ENCODE measurements around the gene ITSN1. TPM values are rescaled to one million over a fixed set of nuclear protein-coding genes. Genes with fewer than 3 reads are reported as not detected.
A peak's percentile ranks its signal among the peaks of the same experiment; 100 is the strongest.

The ITSN1 gene
- total RNA-seq, 1 donor from 2014 or later, result 68.2 TPM

DNA sequence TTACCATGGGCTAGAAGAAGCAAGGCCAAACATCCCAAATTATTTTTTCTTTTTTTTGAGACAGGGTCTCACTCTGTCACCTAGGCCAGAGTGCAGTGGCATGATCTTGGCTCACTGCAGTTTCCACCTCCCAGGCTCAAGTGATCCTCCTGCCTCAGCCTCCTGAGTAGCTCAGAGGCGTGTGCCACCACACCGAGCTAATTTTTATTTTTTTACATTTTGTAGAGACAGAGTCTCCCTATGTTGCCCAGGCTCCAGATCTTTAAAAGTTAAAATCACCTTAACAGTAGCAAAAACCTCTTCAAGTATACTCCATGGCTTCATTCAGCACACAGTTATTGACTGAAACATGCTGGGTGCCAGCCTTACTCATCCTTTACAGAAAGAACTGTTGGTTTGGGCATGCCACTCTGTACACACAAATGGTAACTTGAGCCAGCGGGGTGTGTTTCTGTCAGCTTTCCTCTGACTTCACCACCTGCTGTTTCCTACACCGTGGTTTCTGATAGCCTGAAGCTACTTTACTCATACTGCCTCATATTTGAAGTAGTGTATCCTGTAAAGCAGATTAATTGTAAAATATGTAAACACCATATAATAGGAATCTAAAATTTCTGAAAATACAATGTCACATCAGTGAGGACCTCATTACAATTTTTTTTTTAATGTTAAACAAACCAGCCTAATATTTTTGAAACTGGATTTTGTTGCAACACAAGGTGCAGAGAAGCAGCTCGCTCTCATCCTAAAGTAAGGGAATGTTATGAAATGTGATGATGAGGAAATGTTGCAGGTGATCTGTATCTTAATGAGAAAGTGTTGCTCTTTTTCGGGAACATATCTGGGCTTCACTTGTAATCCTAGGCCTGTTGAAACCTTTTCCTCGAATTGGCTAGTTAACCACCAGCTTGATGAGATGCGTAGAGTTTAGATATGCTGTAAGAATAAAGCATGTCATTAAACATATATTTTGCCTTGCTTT is 159.4 kb downstream of the ITSN1 start:
- TF ChIP-seq, protein P1, sequence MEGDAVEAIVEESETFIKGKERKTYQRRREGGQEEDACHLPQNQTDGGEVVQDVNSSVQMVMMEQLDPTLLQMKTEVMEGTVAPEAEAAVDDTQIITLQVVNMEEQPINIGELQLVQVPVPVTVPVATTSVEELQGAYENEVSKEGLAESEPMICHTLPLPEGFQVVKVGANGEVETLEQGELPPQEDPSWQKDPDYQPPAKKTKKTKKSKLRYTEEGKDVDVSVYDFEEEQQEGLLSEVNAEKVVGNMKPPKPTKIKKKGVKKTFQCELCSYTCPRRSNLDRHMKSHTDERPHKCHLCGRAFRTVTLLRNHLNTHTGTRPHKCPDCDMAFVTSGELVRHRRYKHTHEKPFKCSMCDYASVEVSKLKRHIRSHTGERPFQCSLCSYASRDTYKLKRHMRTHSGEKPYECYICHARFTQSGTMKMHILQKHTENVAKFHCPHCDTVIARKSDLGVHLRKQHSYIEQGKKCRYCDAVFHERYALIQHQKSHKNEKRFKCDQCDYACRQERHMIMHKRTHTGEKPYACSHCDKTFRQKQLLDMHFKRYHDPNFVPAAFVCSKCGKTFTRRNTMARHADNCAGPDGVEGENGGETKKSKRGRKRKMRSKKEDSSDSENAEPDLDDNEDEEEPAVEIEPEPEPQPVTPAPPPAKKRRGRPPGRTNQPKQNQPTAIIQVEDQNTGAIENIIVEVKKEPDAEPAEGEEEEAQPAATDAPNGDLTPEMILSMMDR (IDR thresholded peaks at IDR 0.05; ENCODE audit: unreplicated experiment), result no peak
- H3K27ac Mint-ChIP-seq (ENCODE audit: unreplicated experiment), result no peak overlapping the region
- no peaks in the 10 kb centered on the region for H3K9me3 Mint-ChIP-seq (ENCODE audit: unreplicated experiment)
- DNase-seq (ENCODE audit: low spot score), result no peak
- peaks cover 21% of the 10 kb centered on the region for H3K36me3 Mint-ChIP-seq (ENCODE audit: low read depth, unreplicated experiment)
- peak overlapping the region; percentile 7 for H3K4me3 Mint-ChIP-seq (ENCODE audit: unreplicated experiment)
- no peaks in the 10 kb centered on the region for H3K4me1 Mint-ChIP-seq (ENCODE audit: unreplicated experiment)
- peaks cover 2% of the 10 kb centered on the region for H3K27me3 Mint-ChIP-seq (ENCODE audit: unreplicated experiment)

DNA sequence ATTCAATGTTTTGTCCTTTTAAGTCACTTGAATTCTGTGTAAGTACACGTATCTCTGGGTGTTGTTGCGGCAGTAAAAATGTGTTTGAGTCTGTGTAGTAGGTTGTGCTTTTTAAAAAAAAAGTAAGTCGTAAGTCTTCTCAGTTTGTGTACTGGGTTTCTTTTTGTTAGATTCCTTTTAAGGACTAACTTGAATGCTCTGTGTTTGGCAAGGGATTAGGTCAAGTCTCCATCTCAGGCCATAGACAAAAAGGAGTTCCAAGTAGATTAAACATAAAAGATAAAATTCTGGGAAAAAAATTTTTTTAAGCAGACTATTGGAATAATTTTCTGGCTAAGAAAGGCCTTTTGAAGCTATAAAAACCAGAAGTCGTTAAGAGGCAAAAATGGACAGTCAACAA is 160.2 kb downstream of the ITSN1 start:
- Mint-ChIP-seq H3K27me3 (ENCODE audit: unreplicated experiment) (peaks cover 2% of the 10 kb centered on the region), H3K4me3 (ENCODE audit: unreplicated experiment) (no peak overlapping the region), H3K27ac (ENCODE audit: unreplicated experiment) (no peak overlapping the region), H3K36me3 (ENCODE audit: low read depth, unreplicated experiment) (peaks cover 16% of the 10 kb centered on the region), H3K4me1 (ENCODE audit: unreplicated experiment) (no peaks in the 10 kb centered on the region), H3K9me3 (ENCODE audit: unreplicated experiment) (no peaks in the 10 kb centered on the region)
- DNase-seq (ENCODE audit: low spot score), result no peak
- TF ChIP-seq, protein P1 (IDR thresholded peaks at IDR 0.05; ENCODE audit: unreplicated experiment), result no peak

DNA sequence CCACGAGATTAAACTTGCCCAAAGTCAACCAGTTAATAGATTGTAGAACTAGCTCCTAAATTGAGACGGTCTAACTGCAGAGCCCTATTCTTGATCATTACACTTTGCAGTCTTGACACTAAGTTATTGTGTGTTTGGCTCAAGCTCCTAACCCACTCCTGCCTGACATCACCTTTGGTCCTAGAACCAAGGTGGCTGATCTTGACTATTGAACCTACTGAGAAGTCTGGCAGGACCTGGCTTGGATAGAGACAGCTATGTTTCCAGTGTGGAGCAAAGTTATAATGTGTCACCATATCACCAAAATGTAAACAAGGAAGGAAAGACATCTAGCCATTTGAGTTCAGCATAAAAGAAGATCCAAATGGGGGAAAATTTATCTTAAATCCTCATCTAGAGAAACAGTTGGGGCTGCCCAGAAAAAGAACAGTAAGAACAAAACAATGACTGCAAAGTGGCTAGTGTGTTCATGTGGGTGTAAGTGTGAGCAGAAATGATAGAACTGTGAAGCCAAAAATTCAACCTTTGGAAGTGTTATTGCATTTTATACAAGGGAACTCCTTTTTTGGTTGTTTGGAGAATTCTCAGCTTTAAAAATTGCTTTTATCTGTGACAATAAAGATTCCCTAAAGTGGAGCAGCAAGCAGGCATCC is 166.5 kb downstream of the ITSN1 start:
- H3K9me3 Mint-ChIP-seq (ENCODE audit: unreplicated experiment), result no peaks in the 10 kb centered on the region
- no peaks in the 10 kb centered on the region for H3K27me3 Mint-ChIP-seq (ENCODE audit: unreplicated experiment)
- H3K27ac Mint-ChIP-seq (ENCODE audit: unreplicated experiment), result no peak overlapping the region
- no peaks in the 10 kb centered on the region for H3K36me3 Mint-ChIP-seq (ENCODE audit: low read depth, unreplicated experiment)
- H3K4me1 Mint-ChIP-seq (ENCODE audit: unreplicated experiment), result peaks cover 3% of the 10 kb centered on the region
- no peak for DNase-seq (ENCODE audit: low spot score)
- TF ChIP-seq, protein P1 (IDR thresholded peaks at IDR 0.05; ENCODE audit: unreplicated experiment), result no peak
- H3K4me3 Mint-ChIP-seq (ENCODE audit: unreplicated experiment), result no peak overlapping the region

DNA sequence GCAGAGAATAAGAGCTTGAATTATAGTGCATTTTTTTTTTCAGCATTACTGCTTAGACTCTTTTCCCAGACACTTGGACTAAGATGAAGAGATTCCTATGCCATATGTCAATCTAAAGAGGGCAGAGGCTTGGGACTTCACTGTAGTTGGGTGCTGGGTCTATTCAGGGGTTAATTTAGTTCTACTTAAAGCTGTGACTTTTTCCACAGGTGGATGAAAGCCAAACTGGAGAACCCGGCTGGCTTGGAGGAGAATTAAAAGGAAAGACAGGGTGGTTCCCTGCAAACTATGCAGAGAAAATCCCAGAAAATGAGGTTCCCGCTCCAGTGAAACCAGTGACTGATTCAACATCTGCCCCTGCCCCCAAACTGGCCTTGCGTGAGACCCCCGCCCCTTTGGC is 168.5 kb downstream of the ITSN1 start:
- Mint-ChIP-seq H3K9me3 (ENCODE audit: unreplicated experiment) (no peaks in the 10 kb centered on the region), H3K36me3 (ENCODE audit: low read depth, unreplicated experiment) (peaks cover 18% of the 10 kb centered on the region), H3K4me1 (ENCODE audit: unreplicated experiment) (peaks cover 19% of the 10 kb centered on the region), H3K27ac (ENCODE audit: unreplicated experiment) (no peak overlapping the region), H3K27me3 (ENCODE audit: unreplicated experiment) (peaks cover 5% of the 10 kb centered on the region), H3K4me3 (ENCODE audit: unreplicated experiment) (no peak overlapping the region)
- TF ChIP-seq, protein P1 (IDR thresholded peaks at IDR 0.05; ENCODE audit: unreplicated experiment), result no peak
- DNase-seq (ENCODE audit: low spot score), result no peak
